Ovary (tissue), 3 donors: ENCODE data around the gene MCTP1.

Source experiments
- EP300 ChIP-seq: sonication (generic); formaldehyde crosslinking; IDR thresholded peaks from one replicate; pipeline ENCODE4 v1.6.1; 2017; ENCODE audit warnings: antibody characterized with exemption
- POLR2A ChIP-seq: fragments of 450-650 bp; IDR thresholded peaks from one replicate; pipeline ENCODE4 v1.6.1; 2017; ENCODE audit warnings: antibody characterized with exemption, mild to moderate bottlenecking, moderate library complexity
- TF ChIP-seq, protein P1 (sequence below), 3 donors: fragments of 450-650 bp in 2 of 3; fragments of 200-600 bp in 1 of 3; IDR thresholded peaks; one replicate each; pipeline versions ENCODE4 v1.5.1 to v1.8.0; 2016 to 2022; ENCODE audit warnings: antibody characterized with exemption in 3 of 3, mild to moderate bottlenecking in 1 of 3
- donor health status: DM: no; HTN: no; CAD: no.

DNA sequence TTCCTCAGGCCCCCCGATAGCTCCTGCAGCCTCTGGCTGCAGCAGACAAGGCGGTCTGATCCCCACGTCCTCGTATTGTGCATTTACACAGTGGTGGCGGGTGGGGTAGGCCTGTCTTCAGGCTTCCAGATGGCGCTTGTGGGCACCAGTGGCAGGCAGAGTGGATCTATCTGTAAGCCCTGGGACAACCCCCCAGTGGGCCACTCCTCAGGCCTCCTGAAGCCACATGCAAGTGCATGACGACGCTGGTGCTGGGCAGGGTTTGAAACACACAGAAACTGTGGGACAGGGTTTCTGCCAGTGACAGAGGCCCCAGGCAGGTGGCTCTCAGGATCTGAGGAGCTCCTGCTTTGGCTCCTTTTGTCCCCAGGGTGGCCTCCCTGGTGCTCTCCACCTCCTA, 624.4 kb downstream of the MCTP1 start:
- TF ChIP-seq POLR2A = no peak
- TF ChIP-seq, protein P1, sequence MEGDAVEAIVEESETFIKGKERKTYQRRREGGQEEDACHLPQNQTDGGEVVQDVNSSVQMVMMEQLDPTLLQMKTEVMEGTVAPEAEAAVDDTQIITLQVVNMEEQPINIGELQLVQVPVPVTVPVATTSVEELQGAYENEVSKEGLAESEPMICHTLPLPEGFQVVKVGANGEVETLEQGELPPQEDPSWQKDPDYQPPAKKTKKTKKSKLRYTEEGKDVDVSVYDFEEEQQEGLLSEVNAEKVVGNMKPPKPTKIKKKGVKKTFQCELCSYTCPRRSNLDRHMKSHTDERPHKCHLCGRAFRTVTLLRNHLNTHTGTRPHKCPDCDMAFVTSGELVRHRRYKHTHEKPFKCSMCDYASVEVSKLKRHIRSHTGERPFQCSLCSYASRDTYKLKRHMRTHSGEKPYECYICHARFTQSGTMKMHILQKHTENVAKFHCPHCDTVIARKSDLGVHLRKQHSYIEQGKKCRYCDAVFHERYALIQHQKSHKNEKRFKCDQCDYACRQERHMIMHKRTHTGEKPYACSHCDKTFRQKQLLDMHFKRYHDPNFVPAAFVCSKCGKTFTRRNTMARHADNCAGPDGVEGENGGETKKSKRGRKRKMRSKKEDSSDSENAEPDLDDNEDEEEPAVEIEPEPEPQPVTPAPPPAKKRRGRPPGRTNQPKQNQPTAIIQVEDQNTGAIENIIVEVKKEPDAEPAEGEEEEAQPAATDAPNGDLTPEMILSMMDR (IDR thresholded peaks at IDR 0.05) = no peak
- TF ChIP-seq EP300 = no peak
